Caco-2 (cell line): ENCODE data around the gene GPC6. TPM values are rescaled to one million over a fixed set of nuclear protein-coding genes. Genes with fewer than 3 reads are reported as not detected.

Source experiments
- BruUV-seq: library from RNA; stranded (reverse); fragments of 400-500 nt; replicated peaks from 2 replicates; lab custom pipeline; 2021; lab: Mats Ljungman, UMichigan
- CTCF ChIA-PET: fragments of 300-600 bp; sonication (Branson Sonifier 250); formaldehyde crosslinking; loops from one replicate; lab custom pipeline; 2022; ENCODE audit warnings: antibody characterized with exemption; lab: Charles Lee
- POLR2A ChIA-PET: fragments of 300-600 bp; sonication (Branson Sonifier 250); formaldehyde crosslinking; loops from one replicate; lab custom pipeline; 2022; ENCODE audit warnings: antibody characterized with exemption; lab: Charles Lee
- DNase-seq, 2 experiments: peaks; one replicate each; pipeline versions ENCODE4 v3.0.0 to v3.0.0-alpha.2; 2020 to 2022
- H3K27me3 ChIP-seq: replicated peaks from 2 replicates; pipeline ENCODE4 v1.6.0; 2011; ENCODE audit warnings: low read length; ENCODE audit not compliant: control insufficient read depth, insufficient read depth
- H3K36me3 ChIP-seq: 2 replicates; pipeline ENCODE4 v1.5.1; 2011; ENCODE audit warnings: low read length; ENCODE audit not compliant: control insufficient read depth, insufficient read depth
- H3K4me1 ChIP-seq: fragments of 250-450 bp; sonication (Bioruptor Pico); 2 replicates; pipeline ENCODE4 v1.5.1; 2020; ENCODE audit warnings: mild to moderate bottlenecking
- H3K4me3 ChIP-seq: 2 replicates; pipeline ENCODE4 v1.5.1; 2011; ENCODE audit warnings: low read depth, mild to moderate bottlenecking, control low read depth, low read length
- H3K9me3 ChIP-seq: fragments of 250-450 bp; sonication (Bioruptor Pico); 2 replicates; pipeline ENCODE4 v1.5.1; 2020; ENCODE audit warnings: mild to moderate bottlenecking, moderate library complexity
- H3K27ac Mint-ChIP-seq: one replicate; pipeline ENCODE4 v1.8.0; 2022; ENCODE audit warnings: mixed read lengths; ENCODE audit not compliant: unreplicated experiment
- H3K27me3 Mint-ChIP-seq: one replicate; pipeline ENCODE4 v1.8.0; 2022; ENCODE audit warnings: mixed read lengths; ENCODE audit not compliant: insufficient read depth, unreplicated experiment
- H3K36me3 Mint-ChIP-seq: one replicate; pipeline ENCODE4 v1.8.0; 2022; ENCODE audit warnings: mild to moderate bottlenecking, mixed read lengths; ENCODE audit not compliant: insufficient read depth, unreplicated experiment
- H3K4me1 Mint-ChIP-seq: one replicate; pipeline ENCODE4 v1.8.0; 2022; ENCODE audit warnings: low read depth, mixed read lengths; ENCODE audit not compliant: unreplicated experiment
- H3K4me3 Mint-ChIP-seq: one replicate; pipeline ENCODE4 v1.8.0; 2022; ENCODE audit warnings: mild to moderate bottlenecking, moderate library complexity, mixed read lengths; ENCODE audit not compliant: unreplicated experiment
- H3K9me3 Mint-ChIP-seq: one replicate; pipeline ENCODE4 v1.8.0; 2022; ENCODE audit warnings: mixed read lengths; ENCODE audit not compliant: unreplicated experiment
- CTCF ChIP-seq, 2 experiments: fragments of 200-600 bp in 1 of 2; IDR thresholded peaks; 1 replicate in 1 of 2; 2 replicates in 1 of 2; pipeline versions ENCODE4 v1.5.1 to v1.8.0; 2011 to 2022; ENCODE audit warnings: antibody characterized with exemption in 1 of 2, control low read depth in 1 of 2, inconsistent platforms in 1 of 2, low read depth in 1 of 2, low read length in 1 of 2, mild to moderate bottlenecking in 1 of 2, moderate library complexity in 1 of 2; ENCODE audit not compliant: insufficient read depth in 1 of 2, severe bottlenecking in 1 of 2, unreplicated experiment in 1 of 2
- intact Hi-C: fragments of 100-400 bp; cut with micrococcal nuclease; formaldehyde crosslinking; loops from one replicate; pipeline ENCODE4 v1.10.0; 2022; ENCODE audit not compliant: unreplicated experiment
- total RNA-seq: library from RNA; stranded (reverse); gene quantifications from 2 replicates; pipeline ENCODE4 v1.2.3, GENCODE V29; 2022

GPC6 gene
- total RNA-seq, 1 experiment from 2014 or later, result 0.16 TPM

- Mint-ChIP-seq H3K27ac (no peak overlapping the region), H3K36me3 (no peaks in the 10 kb centered on the region), H3K9me3 (no peaks in the 10 kb centered on the region), H3K4me1 (no peaks in the 10 kb centered on the region), H3K27me3 (peaks cover 17% of the 10 kb centered on the region), H3K4me3 (no peak overlapping the region)
- ChIA-PET CTCF (no interaction called here), POLR2A (no interaction called here)
- BruUV-seq, result no TSS peak
- no peaks in the 10 kb centered on the region for H3K27me3 ChIP-seq
- DNase-seq, result no peak
- no peaks in the 10 kb centered on the region for H3K9me3 ChIP-seq
- H3K4me3 ChIP-seq, result no peak overlapping the region
- no peaks in the 10 kb centered on the region for H3K36me3 ChIP-seq
- H3K4me1 ChIP-seq, result no peaks in the 10 kb centered on the region
- TF ChIP-seq CTCF (IDR thresholded peaks at IDR 0.05; ENCODE audit: insufficient read depth in 1 of 2, low read depth in 1 of 2, low read length in 1 of 2, severe bottlenecking in 1 of 2, unreplicated experiment in 1 of 2), result no peak
- intact Hi-C loops, result no loop called here
These were observed 1192.8 kb downstream of the GPC6 start for GRCh38 chr13:94419304-94419924.

GRCh38 chr13:94419925-94420305 lies 1193.3 kb downstream of the GPC6 start:
- no peaks in the 10 kb centered on the region for H3K36me3 Mint-ChIP-seq
- Histone ChIP-seq H3K4me1 (no peaks in the 10 kb centered on the region), H3K9me3 (no peaks in the 10 kb centered on the region), H3K27me3 (no peaks in the 10 kb centered on the region), H3K4me3 (no peak overlapping the region), H3K36me3 (no peaks in the 10 kb centered on the region)
- no TSS peak for BruUV-seq
- no peak for DNase-seq
- ChIA-PET CTCF (no interaction called here), POLR2A (no interaction called here)
- TF ChIP-seq CTCF (IDR thresholded peaks at IDR 0.05; ENCODE audit: insufficient read depth in 1 of 2, low read depth in 1 of 2, low read length in 1 of 2, severe bottlenecking in 1 of 2, unreplicated experiment in 1 of 2), result no peak
- peaks cover 20% of the 10 kb centered on the region for H3K27me3 Mint-ChIP-seq
- no peak overlapping the region for H3K27ac Mint-ChIP-seq
- no peak overlapping the region for H3K4me3 Mint-ChIP-seq
- no peaks in the 10 kb centered on the region for H3K9me3 Mint-ChIP-seq
- no peaks in the 10 kb centered on the region for H3K4me1 Mint-ChIP-seq
- intact Hi-C loops, result no loop called here

GRCh38 chr13:94427313-94427953 lies 1200.8 kb downstream of the GPC6 start:
- DNase-seq, result no peak
- TF ChIP-seq CTCF (IDR thresholded peaks at IDR 0.05; ENCODE audit: insufficient read depth in 1 of 2, low read depth in 1 of 2, low read length in 1 of 2, severe bottlenecking in 1 of 2, unreplicated experiment in 1 of 2), result no peak
- CTCF ChIA-PET, result no interaction called here
- Histone ChIP-seq H3K27me3 (no peaks in the 10 kb centered on the region), H3K4me1 (no peaks in the 10 kb centered on the region), H3K9me3 (no peaks in the 10 kb centered on the region), H3K36me3 (no peaks in the 10 kb centered on the region), H3K4me3 (no peak overlapping the region)
- POLR2A ChIA-PET, result no interaction called here
- H3K4me1 Mint-ChIP-seq, result peaks cover 2% of the 10 kb centered on the region
- no peak overlapping the region for H3K27ac Mint-ChIP-seq
- H3K27me3 Mint-ChIP-seq, result peaks cover 15% of the 10 kb centered on the region
- intact Hi-C loops, result no loop called here
- H3K4me3 Mint-ChIP-seq, result no peak overlapping the region
- no peaks in the 10 kb centered on the region for H3K9me3 Mint-ChIP-seq
- no TSS peak for BruUV-seq
- no peaks in the 10 kb centered on the region for H3K36me3 Mint-ChIP-seq
